Neural cell (in vitro differentiated cells): ENCODE data around the gene PARL.

ENCODE experiments used
- EZH2 ChIP-seq: fragments of 200-600, 300-800 bp; shearing (Covaris generic), sonication (generic); IDR thresholded peaks from 2 replicates; pipeline ENCODE4 v1.6.1; 2014; ENCODE audit warnings: antibody characterized with exemption, low read length, borderline replicate concordance, mild to moderate bottlenecking; ENCODE audit not compliant: insufficient read depth, poor library complexity, severe bottlenecking
- RAD21 ChIP-seq: fragments of 450-650 bp; conservative IDR thresholded peaks from 2 replicates; pipeline ENCODE4 v1.6.1; 2014; ENCODE audit warnings: antibody characterized with exemption, mild to moderate bottlenecking, moderate library complexity
- TAF1 ChIP-seq: IDR thresholded peaks from 2 replicates; pipeline ENCODE4 v1.6.1; 2012; ENCODE audit warnings: low read depth
- TF ChIP-seq, protein P1 (sequence below): fragments of 450-650 bp; IDR thresholded peaks from 2 replicates; pipeline ENCODE4 v1.5.1; 2014; ENCODE audit warnings: antibody characterized with exemption, mild to moderate bottlenecking, moderate library complexity; ENCODE audit not compliant: poor library complexity, severe bottlenecking
- TF ChIP-seq, protein P2 (sequence below): IDR thresholded peaks from 2 replicates; pipeline ENCODE4 v1.6.1; 2012; ENCODE audit warnings: borderline replicate concordance

DNA sequence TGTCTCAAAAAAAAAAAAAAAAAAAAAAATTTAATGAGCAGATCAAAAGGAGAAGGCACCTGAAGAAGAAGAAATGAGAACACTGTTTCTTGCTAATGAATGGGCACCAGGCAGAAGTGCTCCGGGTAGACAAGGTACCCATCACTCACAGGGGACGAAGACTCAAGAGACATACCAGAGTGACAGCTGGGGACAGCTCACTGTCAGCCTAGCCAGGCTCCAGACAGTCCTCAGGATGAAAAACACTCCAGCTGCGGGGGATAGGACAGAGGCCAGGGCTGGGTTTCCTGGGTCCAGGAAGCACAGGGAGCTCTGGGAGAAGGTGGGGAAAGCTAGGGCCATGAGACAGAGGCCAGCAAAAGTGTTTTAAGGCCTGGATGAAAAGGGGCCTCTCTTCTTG is 48.5 kb upstream of the PARL start:
- TF ChIP-seq, protein P1, sequence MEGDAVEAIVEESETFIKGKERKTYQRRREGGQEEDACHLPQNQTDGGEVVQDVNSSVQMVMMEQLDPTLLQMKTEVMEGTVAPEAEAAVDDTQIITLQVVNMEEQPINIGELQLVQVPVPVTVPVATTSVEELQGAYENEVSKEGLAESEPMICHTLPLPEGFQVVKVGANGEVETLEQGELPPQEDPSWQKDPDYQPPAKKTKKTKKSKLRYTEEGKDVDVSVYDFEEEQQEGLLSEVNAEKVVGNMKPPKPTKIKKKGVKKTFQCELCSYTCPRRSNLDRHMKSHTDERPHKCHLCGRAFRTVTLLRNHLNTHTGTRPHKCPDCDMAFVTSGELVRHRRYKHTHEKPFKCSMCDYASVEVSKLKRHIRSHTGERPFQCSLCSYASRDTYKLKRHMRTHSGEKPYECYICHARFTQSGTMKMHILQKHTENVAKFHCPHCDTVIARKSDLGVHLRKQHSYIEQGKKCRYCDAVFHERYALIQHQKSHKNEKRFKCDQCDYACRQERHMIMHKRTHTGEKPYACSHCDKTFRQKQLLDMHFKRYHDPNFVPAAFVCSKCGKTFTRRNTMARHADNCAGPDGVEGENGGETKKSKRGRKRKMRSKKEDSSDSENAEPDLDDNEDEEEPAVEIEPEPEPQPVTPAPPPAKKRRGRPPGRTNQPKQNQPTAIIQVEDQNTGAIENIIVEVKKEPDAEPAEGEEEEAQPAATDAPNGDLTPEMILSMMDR: no peak
- TF ChIP-seq TAF1 (no peak), EZH2 (no peak), RAD21 (no peak)
- TF ChIP-seq, protein P2, sequence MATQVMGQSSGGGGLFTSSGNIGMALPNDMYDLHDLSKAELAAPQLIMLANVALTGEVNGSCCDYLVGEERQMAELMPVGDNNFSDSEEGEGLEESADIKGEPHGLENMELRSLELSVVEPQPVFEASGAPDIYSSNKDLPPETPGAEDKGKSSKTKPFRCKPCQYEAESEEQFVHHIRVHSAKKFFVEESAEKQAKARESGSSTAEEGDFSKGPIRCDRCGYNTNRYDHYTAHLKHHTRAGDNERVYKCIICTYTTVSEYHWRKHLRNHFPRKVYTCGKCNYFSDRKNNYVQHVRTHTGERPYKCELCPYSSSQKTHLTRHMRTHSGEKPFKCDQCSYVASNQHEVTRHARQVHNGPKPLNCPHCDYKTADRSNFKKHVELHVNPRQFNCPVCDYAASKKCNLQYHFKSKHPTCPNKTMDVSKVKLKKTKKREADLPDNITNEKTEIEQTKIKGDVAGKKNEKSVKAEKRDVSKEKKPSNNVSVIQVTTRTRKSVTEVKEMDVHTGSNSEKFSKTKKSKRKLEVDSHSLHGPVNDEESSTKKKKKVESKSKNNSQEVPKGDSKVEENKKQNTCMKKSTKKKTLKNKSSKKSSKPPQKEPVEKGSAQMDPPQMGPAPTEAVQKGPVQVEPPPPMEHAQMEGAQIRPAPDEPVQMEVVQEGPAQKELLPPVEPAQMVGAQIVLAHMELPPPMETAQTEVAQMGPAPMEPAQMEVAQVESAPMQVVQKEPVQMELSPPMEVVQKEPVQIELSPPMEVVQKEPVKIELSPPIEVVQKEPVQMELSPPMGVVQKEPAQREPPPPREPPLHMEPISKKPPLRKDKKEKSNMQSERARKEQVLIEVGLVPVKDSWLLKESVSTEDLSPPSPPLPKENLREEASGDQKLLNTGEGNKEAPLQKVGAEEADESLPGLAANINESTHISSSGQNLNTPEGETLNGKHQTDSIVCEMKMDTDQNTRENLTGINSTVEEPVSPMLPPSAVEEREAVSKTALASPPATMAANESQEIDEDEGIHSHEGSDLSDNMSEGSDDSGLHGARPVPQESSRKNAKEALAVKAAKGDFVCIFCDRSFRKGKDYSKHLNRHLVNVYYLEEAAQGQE: no peak
